ENCODE measurements around the gene CFAP61.

CFAP61 gene

GRCh38 chr20:20034486-20034885, 17.8 kb upstream of the CFAP61 start:
- DNase-seq: no peak

DNA sequence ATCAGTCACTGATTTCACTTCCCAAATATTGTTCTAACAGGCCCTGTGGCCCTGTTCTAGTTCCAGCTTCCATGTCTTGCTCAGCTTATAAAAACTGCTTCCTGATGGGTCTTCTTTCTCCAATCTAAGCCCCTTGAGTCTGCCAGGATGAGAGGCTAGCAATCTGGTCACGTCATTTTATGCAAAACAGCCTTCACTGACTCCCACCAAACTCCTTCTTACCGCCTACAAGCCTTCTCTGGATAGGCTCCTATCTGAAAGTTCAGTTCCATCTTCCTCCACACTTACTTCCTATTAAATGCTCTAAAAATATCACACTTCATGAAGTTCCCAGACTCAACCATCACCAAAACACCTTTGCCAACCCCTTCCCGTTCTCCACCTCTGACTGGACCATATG, 15.6 kb upstream of the CFAP61 start:
- no peak for DNase-seq

GRCh38 chr20:20037960-20038359, 14.4 kb upstream of the CFAP61 start:
- DNase-seq: no peak

- no peak for DNase-seq
These were observed 13.7 kb upstream of the CFAP61 start for GRCh38 chr20:20038586-20038985.

DNA sequence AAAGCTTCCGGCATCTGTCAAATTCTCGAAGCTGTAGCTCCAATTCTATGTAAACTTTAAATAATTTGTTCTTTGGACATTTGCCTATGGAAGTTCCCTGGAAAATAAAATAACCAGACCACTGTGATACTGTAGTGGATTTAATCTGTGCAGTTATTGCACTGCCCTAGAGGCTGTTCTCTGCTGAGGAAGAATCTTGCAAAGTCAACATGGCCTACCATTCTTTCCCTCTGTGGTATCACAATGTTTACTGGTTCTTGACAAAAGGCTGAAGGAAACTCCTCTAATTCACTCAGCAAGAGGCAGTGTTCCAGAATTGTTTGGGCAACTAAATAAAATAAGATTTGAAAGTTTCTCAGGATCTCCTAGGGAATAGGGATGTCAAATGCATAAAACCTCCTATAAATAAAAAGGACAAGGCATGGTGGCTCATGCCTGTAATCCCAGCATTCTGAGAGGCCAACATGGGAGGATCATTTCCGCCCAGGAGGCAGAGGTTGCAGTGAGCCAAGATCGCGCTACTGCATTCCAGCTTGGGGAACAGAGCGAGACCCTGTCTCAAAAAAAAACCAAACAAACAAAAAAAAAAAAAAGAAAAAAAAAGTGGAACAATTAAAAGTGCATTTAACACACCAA, 12.5 kb upstream of the CFAP61 start:
- DNase-seq: no peak

DNA sequence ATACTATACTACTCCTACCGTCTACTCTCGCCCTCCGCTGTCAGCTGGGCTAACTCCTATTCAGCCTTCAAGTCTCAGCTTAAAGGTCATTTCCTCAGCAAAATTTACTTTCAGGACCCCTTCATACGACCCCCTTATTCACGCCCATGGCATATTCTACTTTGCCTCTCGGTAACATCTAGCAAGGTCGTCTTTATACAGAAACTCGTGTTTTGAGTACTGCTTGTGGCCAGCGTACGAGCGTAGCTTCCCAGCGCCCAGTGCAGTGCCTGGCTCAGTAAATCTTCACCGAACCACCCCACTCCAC, 612 bp upstream of the CFAP61 start:
- no peak for DNase-seq

DNA sequence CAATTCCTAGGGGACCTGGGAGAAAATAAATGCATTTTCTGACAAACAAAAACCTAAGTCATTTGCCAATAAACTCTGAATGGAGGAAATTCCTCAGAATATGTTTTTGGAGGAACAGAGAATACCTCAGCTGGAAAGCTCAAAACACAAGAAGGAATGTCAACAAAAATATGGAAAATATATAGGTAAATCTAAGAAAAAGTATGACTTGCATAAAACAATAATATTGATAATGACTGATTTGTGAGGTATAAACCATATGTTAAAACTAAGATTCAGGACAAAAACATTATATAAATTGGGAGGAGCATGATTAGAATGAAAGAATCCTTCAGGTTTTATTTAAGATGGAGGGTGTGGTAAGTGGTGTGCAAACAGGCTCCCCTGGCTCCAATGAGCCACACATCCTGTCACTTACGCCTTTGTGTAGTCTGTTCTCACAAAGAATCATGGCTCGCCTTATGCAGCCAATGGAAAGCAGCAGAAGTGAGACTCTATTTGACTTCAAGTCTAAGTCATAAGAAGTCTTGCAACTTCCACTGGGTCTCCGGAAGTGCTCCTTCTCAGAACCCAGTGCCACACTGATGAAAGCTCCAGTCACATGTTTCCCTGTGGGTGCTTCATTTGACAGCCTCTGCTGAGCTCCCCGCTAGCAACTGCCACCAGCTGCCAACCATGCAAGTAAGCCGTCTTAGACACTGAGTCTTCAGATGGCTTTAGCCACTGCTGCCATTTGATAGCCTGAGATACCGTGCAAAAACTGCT, 8.1 kb downstream of the CFAP61 start:
- DNase-seq: no peak

DNA sequence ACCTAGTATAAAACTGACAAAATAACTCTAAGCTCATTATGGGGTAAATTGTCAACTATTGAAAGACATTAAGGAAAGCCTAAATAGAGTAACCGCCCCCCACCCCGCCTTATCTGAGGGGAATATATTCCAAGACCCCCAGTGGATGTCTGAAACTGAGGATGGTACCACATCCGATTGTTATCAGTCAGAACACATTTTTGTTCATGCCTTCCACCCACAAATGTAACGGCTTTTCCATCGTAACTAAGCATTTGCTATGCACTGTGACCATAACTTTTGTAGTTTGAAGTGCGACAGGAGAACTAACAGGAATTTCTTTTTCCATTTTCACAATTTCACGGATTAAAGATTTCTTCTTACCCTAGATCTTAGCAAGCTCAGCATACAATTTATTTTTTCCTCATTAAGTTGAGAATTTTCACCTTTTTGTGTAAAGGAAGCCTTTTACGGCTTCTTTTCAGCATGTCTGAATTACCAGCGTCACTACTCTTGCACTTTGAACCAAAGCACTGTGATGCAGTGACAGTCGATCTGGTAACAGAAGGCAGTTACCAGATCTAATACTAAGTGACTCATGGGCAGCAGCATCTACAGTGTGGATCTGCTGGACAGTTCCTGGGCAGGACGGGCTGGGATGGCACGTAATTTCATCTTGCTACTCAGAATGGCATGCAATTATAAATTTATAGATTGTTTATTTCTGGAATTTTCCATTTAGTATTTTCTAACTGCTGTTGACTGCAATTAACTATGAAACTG, 11.8 kb downstream of the CFAP61 start:
- DNase-seq: no peak

GRCh38 chr20:20065361-20065760, 13.0 kb downstream of the CFAP61 start:
- no peak for DNase-seq

GRCh38 chr20:20070871-20071726, 18.8 kb downstream of the CFAP61 start:
- no peak for DNase-seq

- DNase-seq: no peak
These were observed 21.6 kb downstream of the CFAP61 start for GRCh38 chr20:20073801-20074371.

- no peak for DNase-seq
These were observed 22.7 kb downstream of the CFAP61 start for GRCh38 chr20:20075032-20075431.

DNA sequence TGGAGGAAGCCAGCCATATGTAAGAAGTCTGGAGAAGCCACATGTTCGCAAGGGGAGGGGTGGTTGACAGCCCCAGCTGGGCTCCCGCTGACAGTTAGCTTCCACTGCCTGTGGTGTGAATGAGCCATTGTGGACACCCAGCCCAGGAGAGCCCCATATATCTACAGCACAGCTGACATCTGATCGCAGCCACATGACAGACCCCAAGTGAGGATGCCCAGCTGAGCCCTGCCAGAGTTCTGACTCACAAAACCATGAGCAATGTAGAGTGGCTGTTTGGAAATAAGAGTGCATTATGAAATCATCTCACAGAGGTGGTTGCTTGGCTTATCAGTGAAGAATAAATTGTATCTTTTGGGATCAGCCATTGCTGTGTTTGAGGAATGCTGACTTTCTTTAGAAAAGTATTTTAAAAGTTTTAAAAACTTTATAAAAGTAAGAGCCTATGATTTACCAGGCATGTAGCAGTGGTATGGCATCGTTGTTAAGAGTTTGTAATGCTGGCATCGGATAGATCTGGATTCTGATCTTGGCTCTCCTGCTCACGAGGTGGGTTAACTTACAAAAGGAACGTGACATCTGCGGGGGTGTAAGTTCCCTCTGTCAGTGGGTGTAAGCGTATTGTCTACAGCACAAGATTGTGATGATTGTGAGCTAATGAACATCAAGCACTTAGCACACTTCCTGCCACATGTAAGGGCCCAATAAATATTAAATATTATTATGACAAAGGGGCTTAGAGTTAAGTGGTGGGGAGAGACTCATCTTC, 24.1 kb downstream of the CFAP61 start:
- DNase-seq: no peak

- no peak for DNase-seq
These were observed 25.7 kb downstream of the CFAP61 start for GRCh38 chr20:20078041-20078440.

- no peak for DNase-seq
These were observed 26.9 kb downstream of the CFAP61 start for GRCh38 chr20:20079102-20079784.

- DNase-seq: no peak
These were observed 31.5 kb downstream of the CFAP61 start for GRCh38 chr20:20083807-20084206.

GRCh38 chr20:20084296-20084752, 32.0 kb downstream of the CFAP61 start:
- no peak for DNase-seq

DNA sequence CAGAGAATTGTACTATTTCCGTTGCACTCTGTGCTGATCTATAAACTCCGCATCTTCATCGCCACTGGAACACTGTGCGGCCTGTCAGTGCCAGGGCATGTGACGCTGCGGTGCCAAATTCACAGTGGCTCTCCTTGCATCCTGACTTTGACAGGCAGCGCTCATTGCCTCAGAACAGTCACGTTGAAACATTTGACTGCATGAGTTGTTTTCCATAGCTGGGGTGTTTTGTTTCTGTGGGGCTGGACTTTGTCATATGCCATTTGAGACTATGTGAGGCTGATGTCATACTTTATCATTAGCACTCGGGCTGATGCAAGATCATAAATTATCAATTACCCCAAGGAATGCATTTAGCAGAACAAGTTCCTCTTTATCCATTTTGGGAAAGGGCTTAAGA, 32.7 kb downstream of the CFAP61 start:
- DNase-seq: no peak

- DNase-seq: no peak
These were observed 33.5 kb downstream of the CFAP61 start for GRCh38 chr20:20085812-20086211.

DNA sequence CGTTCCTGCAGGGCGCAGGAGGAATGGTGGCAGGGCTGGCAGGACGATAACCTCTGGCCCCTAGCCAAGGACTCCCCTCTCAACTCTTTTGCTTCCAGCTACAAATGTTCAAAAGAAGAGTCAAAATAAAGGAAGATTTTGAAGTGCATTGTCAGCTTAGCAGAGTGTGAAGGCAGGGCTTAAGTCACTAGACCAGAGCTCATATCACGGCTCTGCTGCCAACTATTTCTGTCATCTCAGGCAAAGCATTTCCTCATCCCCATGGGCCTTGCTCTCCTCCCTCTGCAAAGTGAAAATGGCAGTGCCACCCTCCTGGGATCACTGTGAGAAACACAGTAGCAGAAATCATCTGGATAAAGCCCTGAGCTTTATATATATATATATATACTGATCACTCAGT, 36.7 kb downstream of the CFAP61 start:
- no peak for DNase-seq

GRCh38 chr20:20089939-20090338, 37.6 kb downstream of the CFAP61 start:
- DNase-seq: no peak

Data from activated CD4-positive, alpha-beta T cell treated with anti-CD3 and anti-CD28 coated beads for 4 hours (primary cell).